22Rv1 (cell line): Measurements from ENCODE around the gene KIF18A.
"Not testable (repeated sequence)": the region's sequence is repeated elsewhere in the genome, so short reads cannot be mapped to it uniquely, and the experiment has no call there.

ENCODE experiments used
- CTCF ChIP-seq: fragments of 450-650 bp; IDR thresholded peaks from 2 replicates; pipeline ENCODE4 v1.5.1; 2017; ENCODE audit warnings: mild to moderate bottlenecking
- ZFX ChIP-seq: fragments of 450-650 bp; IDR thresholded peaks from 2 replicates; pipeline ENCODE4 v1.6.1; 2017; ENCODE audit warnings: antibody characterized with exemption, borderline replicate concordance

GRCh38 chr11:28087693-28088092, 20.3 kb downstream of the KIF18A start:
- not testable (repeated sequence) for TF ChIP-seq CTCF, ZFX
